Fibroblast of villous mesenchyme (primary cell): Measurements from ENCODE around the gene TUB. TPM values are rescaled to one million over a fixed set of nuclear protein-coding genes. Genes with fewer than 3 reads are reported as not detected.

Experiments
- DNase-seq: peaks from one replicate; pipeline ENCODE4 v3.0.0-alpha.2; 2010; ENCODE audit warnings: low read depth
- H3K4me3 ChIP-seq: 2 replicates; pipeline ENCODE4 v1.5.1; 2011; ENCODE audit warnings: low read depth, mild to moderate bottlenecking, low read length
- total RNA-seq: library from RNA; depleted of rRNA; stranded (reverse); fragments of >200 nt; gene quantifications from 2 replicates; pipeline ENCODE4 v1.2.3, GENCODE V29; 2012
- TF ChIP-seq, protein P1 (sequence below): IDR thresholded peaks from 2 replicates; pipeline ENCODE4 v1.5.1; 2012; ENCODE audit warnings: low read depth, mild to moderate bottlenecking, low read length; ENCODE audit not compliant: insufficient read depth

The TUB gene
- total RNA-seq, 1 donor, result 5.2 TPM

DNA sequence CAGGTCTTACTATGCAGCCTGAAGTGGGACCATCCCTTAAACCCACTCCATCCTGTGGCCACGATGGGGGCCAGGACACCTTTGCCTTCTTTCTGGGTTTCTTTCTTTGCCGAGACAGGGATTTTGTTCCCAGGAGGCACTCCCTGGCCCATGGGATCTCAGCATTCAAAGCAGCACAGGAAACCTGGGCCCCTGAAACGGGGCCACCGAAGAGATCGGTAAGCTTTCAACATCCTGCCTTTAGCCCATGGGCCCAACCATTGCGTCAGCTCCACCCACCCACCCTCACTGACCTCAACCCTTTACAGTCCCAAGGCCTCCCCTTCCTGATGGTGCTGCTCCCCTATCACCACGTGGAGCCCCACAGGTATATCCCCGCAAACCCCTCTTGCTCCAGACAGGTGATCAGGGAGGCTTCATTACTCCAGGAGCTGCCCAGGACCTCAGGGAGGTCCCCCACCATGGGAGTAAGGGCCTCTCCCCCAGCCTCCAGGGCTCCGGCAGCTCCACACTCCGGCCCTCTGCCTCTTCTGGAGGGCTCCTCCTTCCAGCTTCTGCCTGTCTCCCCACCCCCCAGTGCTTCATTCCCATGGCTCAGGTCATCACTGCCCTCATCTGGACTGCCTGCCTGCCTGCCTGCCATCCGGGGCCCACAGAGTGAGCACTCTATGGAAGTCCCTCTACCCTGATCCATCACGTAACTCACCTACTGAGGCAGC, 42.0 kb upstream of the TUB start:
- TF ChIP-seq, protein P1, sequence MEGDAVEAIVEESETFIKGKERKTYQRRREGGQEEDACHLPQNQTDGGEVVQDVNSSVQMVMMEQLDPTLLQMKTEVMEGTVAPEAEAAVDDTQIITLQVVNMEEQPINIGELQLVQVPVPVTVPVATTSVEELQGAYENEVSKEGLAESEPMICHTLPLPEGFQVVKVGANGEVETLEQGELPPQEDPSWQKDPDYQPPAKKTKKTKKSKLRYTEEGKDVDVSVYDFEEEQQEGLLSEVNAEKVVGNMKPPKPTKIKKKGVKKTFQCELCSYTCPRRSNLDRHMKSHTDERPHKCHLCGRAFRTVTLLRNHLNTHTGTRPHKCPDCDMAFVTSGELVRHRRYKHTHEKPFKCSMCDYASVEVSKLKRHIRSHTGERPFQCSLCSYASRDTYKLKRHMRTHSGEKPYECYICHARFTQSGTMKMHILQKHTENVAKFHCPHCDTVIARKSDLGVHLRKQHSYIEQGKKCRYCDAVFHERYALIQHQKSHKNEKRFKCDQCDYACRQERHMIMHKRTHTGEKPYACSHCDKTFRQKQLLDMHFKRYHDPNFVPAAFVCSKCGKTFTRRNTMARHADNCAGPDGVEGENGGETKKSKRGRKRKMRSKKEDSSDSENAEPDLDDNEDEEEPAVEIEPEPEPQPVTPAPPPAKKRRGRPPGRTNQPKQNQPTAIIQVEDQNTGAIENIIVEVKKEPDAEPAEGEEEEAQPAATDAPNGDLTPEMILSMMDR, result no peak

GRCh38 chr11:8039530-8040260, 41.3 kb upstream of the TUB start:
- no peak overlapping the region for H3K4me3 ChIP-seq
- TF ChIP-seq, protein P1, result no peak
- DNase-seq, result no peak

More for the DNA sequence above, 42.0 kb upstream of the TUB start:
- H3K4me3 ChIP-seq, result no peak overlapping the region
- no peak for DNase-seq

- DNase-seq, result no peak
- TF ChIP-seq, protein P1, result no peak
- H3K4me3 ChIP-seq, result no peak overlapping the region
Measured at GRCh38 chr11:8040261-8040920, 40.6 kb upstream of the TUB start.

GRCh38 chr11:8040921-8041285, 40.1 kb upstream of the TUB start:
- DNase-seq, result no peak
- TF ChIP-seq, protein P1, result no peak

DNA sequence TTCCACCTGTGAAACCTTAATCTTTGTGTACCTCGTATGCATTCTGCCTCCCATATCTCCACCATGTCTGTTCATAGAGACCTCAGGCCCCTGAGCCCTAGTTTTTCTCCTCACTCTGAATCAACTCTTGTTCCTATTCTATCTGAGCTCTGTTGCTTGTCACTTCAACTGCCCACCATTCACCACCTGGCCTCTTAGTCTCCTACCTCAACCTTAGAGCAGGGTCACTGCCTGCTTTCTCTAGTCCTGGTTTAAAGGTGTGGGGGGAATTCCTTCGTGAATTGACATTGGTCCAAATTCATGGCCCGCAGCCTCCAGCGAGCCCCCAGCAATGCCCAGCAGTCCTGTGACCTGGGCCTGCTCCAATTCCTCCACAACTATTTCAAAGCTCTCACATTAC, 39.4 kb upstream of the TUB start:
- H3K4me3 ChIP-seq, result no peak overlapping the region
- TF ChIP-seq, protein P1, result no peak
- no peak for DNase-seq

More at GRCh38 chr11:8040921-8041285, 40.1 kb upstream of the TUB start:
- H3K4me3 ChIP-seq, result no peak overlapping the region

DNA sequence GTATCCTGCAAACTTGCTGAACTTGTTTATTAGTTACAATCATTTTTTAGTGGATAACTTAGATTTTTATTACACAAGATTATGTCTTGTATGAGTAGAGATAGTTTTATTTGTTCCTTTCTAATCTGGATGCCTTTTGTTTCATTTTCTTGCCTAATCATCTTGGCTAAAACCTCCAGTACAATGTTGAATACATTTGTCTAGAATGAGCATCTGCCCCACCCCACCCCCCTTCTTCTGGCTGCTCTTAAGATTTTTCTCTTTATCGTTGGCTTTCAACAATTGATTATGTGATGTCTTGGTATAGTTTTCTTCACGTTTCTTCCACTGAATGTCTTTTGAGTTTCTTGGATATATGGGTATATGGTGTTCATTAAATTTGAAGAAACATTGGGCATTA, 37.3 kb upstream of the TUB start:
- no peak for DNase-seq

More for the DNA sequence above, 37.3 kb upstream of the TUB start:
- H3K4me3 ChIP-seq, result no peak overlapping the region
- TF ChIP-seq, protein P1, result no peak
